ENCODE data around the gene DSCAML1. TPM values are rescaled to one million over a fixed set of nuclear protein-coding genes. Genes with fewer than 3 reads are reported as not detected.

DSCAML1 gene
- total and polyA plus RNA-seq, 10 of the 15 experiments (the other 5 are each of a cell fraction or from before 2014, with no cell fraction given): 0.03 to 0.18 (median 0.06) TPM; not detected in 1

- no peaks in the 10 kb centered on the region for H3K9me3 ChIP-seq (replicated peaks; ENCODE audit: control insufficient read depth, insufficient read depth, low read length)
- BruUV-seq (replicated peaks): no TSS peak
- H4K20me1 ChIP-seq (ENCODE audit: control insufficient read depth, insufficient read depth): no peaks in the 10 kb centered on the region
- H3K4me2 ChIP-seq (ENCODE audit: control insufficient read depth, insufficient read depth): no peak overlapping the region
- H3K9ac ChIP-seq (ENCODE audit: control insufficient read depth, insufficient read depth, low read length): no peak overlapping the region
- in situ Hi-C loops (cut with MboI) (no loop called here), intact Hi-C loops (cut with micrococcal nuclease; ENCODE audit: unreplicated experiment) (no loop called here)
- no peak overlapping the region for H3K4me3 ChIP-seq
- no peak overlapping the region for H3K27ac ChIP-seq (ENCODE audit: control insufficient read depth, insufficient read depth)
- WGBS (ENCODE audit: insufficient coverage, insufficient replicate concordance, low lambda C conversion rate, missing lambda C conversion rate): 12% methylated on average over 6 of the region's 6 CpGs
- DNase-seq (ENCODE audit: low read depth, low spot score) (no peak), FAIRE-seq (no peak), ATAC-seq (no peak)
- TF ChIP-seq STAT1 (conservative IDR thresholded peaks at IDR 0.05): no peak
- no peak for TF ChIP-seq ATF7 (IDR thresholded peaks at IDR 0.05; ENCODE audit: low read depth)
- no peak for TF ChIP-seq CBX5 (IDR thresholded peaks at IDR 0.05; ENCODE audit: low read depth)
- TF ChIP-seq, protein P1, sequence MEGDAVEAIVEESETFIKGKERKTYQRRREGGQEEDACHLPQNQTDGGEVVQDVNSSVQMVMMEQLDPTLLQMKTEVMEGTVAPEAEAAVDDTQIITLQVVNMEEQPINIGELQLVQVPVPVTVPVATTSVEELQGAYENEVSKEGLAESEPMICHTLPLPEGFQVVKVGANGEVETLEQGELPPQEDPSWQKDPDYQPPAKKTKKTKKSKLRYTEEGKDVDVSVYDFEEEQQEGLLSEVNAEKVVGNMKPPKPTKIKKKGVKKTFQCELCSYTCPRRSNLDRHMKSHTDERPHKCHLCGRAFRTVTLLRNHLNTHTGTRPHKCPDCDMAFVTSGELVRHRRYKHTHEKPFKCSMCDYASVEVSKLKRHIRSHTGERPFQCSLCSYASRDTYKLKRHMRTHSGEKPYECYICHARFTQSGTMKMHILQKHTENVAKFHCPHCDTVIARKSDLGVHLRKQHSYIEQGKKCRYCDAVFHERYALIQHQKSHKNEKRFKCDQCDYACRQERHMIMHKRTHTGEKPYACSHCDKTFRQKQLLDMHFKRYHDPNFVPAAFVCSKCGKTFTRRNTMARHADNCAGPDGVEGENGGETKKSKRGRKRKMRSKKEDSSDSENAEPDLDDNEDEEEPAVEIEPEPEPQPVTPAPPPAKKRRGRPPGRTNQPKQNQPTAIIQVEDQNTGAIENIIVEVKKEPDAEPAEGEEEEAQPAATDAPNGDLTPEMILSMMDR (IDR thresholded peaks at IDR 0.05 in 2 of 3, conservative IDR thresholded peaks at IDR 0.05 in 1 of 3; ENCODE audit: control insufficient read depth in 2 of 3, extremely low read depth in 1 of 3, insufficient read depth in 1 of 3, low read depth in 3 of 3, low read length in 3 of 3): no peak
- no peak for TF ChIP-seq BACH1 (IDR thresholded peaks at IDR 0.05; ENCODE audit: borderline replicate concordance)
- TF ChIP-seq RB1 (IDR thresholded peaks at IDR 0.05; ENCODE audit: borderline replicate concordance): no peak
- no peak for TF ChIP-seq HDAC6 (IDR thresholded peaks at IDR 0.05; ENCODE audit: unreplicated experiment)
- no peak for TF ChIP-seq BCLAF1 (IDR thresholded peaks at IDR 0.05)
- TF ChIP-seq, protein P2, sequence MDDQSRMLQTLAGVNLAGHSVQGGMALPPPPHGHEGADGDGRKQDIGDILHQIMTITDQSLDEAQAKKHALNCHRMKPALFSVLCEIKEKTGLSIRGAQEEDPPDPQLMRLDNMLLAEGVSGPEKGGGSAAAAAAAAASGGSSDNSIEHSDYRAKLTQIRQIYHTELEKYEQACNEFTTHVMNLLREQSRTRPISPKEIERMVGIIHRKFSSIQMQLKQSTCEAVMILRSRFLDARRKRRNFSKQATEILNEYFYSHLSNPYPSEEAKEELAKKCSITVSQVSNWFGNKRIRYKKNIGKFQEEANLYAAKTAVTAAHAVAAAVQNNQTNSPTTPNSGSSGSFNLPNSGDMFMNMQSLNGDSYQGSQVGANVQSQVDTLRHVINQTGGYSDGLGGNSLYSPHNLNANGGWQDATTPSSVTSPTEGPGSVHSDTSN (IDR thresholded peaks at IDR 0.05; ENCODE audit: insufficient replicate concordance, low read depth, low read length): no peak
- TF ChIP-seq, protein P3, sequence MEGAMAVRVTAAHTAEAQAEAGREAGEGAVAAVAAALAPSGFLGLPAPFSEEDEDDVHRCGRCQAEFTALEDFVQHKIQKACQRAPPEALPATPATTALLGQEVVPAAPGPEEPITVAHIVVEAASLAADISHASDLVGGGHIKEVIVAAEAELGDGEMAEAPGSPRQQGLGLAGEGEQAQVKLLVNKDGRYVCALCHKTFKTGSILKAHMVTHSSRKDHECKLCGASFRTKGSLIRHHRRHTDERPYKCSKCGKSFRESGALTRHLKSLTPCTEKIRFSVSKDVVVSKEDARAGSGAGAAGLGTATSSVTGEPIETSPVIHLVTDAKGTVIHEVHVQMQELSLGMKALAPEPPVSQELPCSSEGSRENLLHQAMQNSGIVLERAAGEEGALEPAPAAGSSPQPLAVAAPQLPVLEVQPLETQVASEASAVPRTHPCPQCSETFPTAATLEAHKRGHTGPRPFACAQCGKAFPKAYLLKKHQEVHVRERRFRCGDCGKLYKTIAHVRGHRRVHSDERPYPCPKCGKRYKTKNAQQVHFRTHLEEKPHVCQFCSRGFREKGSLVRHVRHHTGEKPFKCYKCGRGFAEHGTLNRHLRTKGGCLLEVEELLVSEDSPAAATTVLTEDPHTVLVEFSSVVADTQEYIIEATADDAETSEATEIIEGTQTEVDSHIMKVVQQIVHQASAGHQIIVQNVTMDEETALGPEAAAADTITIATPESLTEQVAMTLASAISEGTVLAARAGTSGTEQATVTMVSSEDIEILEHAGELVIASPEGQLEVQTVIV (IDR thresholded peaks at IDR 0.05; ENCODE audit: borderline replicate concordance, partially characterized antibody): no peak
- no peak for TF ChIP-seq ASH2L (IDR thresholded peaks at IDR 0.05; ENCODE audit: borderline replicate concordance, low read depth)
- ChIA-PET CTCF (interaction anchor here (1.2 to 2.4 kb wide), 2 partner anchors 72 to 123 kb away, joined by 3 to 6 read pairs; no protein-coding TSS in a partner anchor), POLR2A (no interaction called here), RAD21 (ENCODE audit: unreplicated experiment) (no interaction called here), SMC1A (ENCODE audit: uncharacterized antibody, unreplicated experiment) (interaction anchor here (1.0 to 2.0 kb wide), 3 partner anchors 45 to 317 kb away, joined by 3 to 11 read pairs (median 5); no protein-coding TSS in a partner anchor)
- H3K36me3 ChIP-seq (ENCODE audit: control insufficient read depth in 2 of 2, insufficient read depth in 2 of 2, low read length in 1 of 2): no peaks in the 10 kb centered on the region
- H3K4me1 ChIP-seq (ENCODE audit: control insufficient read depth, insufficient read depth, low read length): no peaks in the 10 kb centered on the region
- no peaks in the 10 kb centered on the region for H3K79me2 ChIP-seq (ENCODE audit: control insufficient read depth, insufficient read depth, low read length)
- H3K27me3 ChIP-seq (replicated peaks in 1 of 2; ENCODE audit: control insufficient read depth in 2 of 2, insufficient read depth in 2 of 2, low read length in 1 of 2): peaks cover 0 to 2% of the 10 kb centered on the region in 2 experiments; a peak in 2 of 4 replicates
- H2AFZ ChIP-seq (ENCODE audit: control insufficient read depth, low read depth, low read length): no peak overlapping the region
These were observed 298.2 kb downstream of the DSCAML1 start for GRCh38 chr11:117498791-117499190.

All from GM12878 (cell line).